HG03342 (cell line): ENCODE measurements around the gene SYDE2.
A peak's percentile ranks its signal among the peaks of the same experiment; 100 is the strongest.
"Not testable (repeated sequence)": the region's sequence is repeated elsewhere in the genome, so short reads cannot be mapped to it uniquely, and the experiment has no call there.

Experiments used
- ATAC-seq: cut with Tn5 transposase; IDR thresholded peaks from one replicate; pipeline ENCODE4 v1.9.1; 2021; ENCODE audit warnings: mild to moderate bottlenecking, moderate library complexity; ENCODE audit not compliant: unreplicated experiment

The SYDE2 gene

GRCh38 chr1:85178396-85178795, 22.4 kb downstream of the SYDE2 start:
- no peak for ATAC-seq

- ATAC-seq: no peak
These were observed 26.3 kb downstream of the SYDE2 start for GRCh38 chr1:85174503-85174902.

- no peak for ATAC-seq
These were observed 28.0 kb downstream of the SYDE2 start for GRCh38 chr1:85172684-85173337.

GRCh38 chr1:85171721-85172120, 29.1 kb downstream of the SYDE2 start:
- no peak for ATAC-seq

- ATAC-seq: no peak
These were observed 31.9 kb downstream of the SYDE2 start for GRCh38 chr1:85168884-85169283.

- ATAC-seq: no peak
These were observed 34.5 kb downstream of the SYDE2 start for GRCh38 chr1:85166351-85166750.

GRCh38 chr1:85158910-85159309, 41.9 kb downstream of the SYDE2 start:
- ATAC-seq: no peak

GRCh38 chr1:85157436-85157835, 43.4 kb downstream of the SYDE2 start:
- ATAC-seq: no peak

- ATAC-seq: peak; percentile 65
These were observed 47.5 kb downstream of the SYDE2 start for GRCh38 chr1:85153149-85153891.

GRCh38 chr1:85151446-85151845, 49.4 kb downstream of the SYDE2 start:
- no peak for ATAC-seq

GRCh38 chr1:85149805-85150204, 51.0 kb downstream of the SYDE2 start:
- no peak for ATAC-seq

- peak; percentile 93 for ATAC-seq
These were observed 52.1 kb downstream of the SYDE2 start for GRCh38 chr1:85148524-85149250.

GRCh38 chr1:85146972-85147359, 53.9 kb downstream of the SYDE2 start:
- ATAC-seq: no peak

- ATAC-seq: not testable (repeated sequence)
These were observed 54.4 kb downstream of the SYDE2 start for GRCh38 chr1:85146298-85146971.

GRCh38 chr1:85144351-85144750, 56.5 kb downstream of the SYDE2 start:
- ATAC-seq: no peak

- no peak for ATAC-seq
These were observed 58.1 kb downstream of the SYDE2 start for GRCh38 chr1:85142753-85143152.

- ATAC-seq: not testable (repeated sequence)
These were observed 62.4 kb downstream of the SYDE2 start for GRCh38 chr1:85138439-85138838.

GRCh38 chr1:85137660-85138059, 63.2 kb downstream of the SYDE2 start:
- ATAC-seq: no peak

GRCh38 chr1:85135392-85135798, 65.4 kb downstream of the SYDE2 start:
- no peak for ATAC-seq

- no peak for ATAC-seq
These were observed 66.0 kb downstream of the SYDE2 start for GRCh38 chr1:85134583-85135391.
